NCI-H146 (cell line): ENCODE data around the gene ETV6.
"Not testable (repeated sequence)": the region's sequence is repeated elsewhere in the genome, so short reads cannot be mapped to it uniquely, and the experiment has no call there.

Experiments used
- DNase-seq: peaks from one replicate; lab custom pipeline; 2025; lab: John Stamatoyannopoulos, UW

The ETV6 gene

GRCh38 chr12:11649413-11650285, at the start of gene ETV6:
TSS of gene ETV6 (plus strand) at chr12:11649674. CDS start at chr12:11650128, 454 bp downstream.
- peak; percentile 88 for DNase-seq

- no peak for DNase-seq
These were observed 49.3 kb upstream of the ETV6 start for GRCh38 chr12:11600199-11600598.

- DNase-seq, result no peak
These were observed 47.8 kb upstream of the ETV6 start for GRCh38 chr12:11601647-11602046.

- no peak for DNase-seq
These were observed 42.0 kb upstream of the ETV6 start for GRCh38 chr12:11607313-11608081.

- DNase-seq, result no peak
These were observed 40.4 kb upstream of the ETV6 start for GRCh38 chr12:11609045-11609444.

- no peak for DNase-seq
These were observed 34.0 kb upstream of the ETV6 start for GRCh38 chr12:11615481-11615880.

GRCh38 chr12:11618046-11618445, 31.4 kb upstream of the ETV6 start:
- no peak for DNase-seq

GRCh38 chr12:11621797-11622423, 27.6 kb upstream of the ETV6 start:
- peak; percentile 64 for DNase-seq

GRCh38 chr12:11622876-11623281, 26.6 kb upstream of the ETV6 start:
- DNase-seq, result no peak

GRCh38 chr12:11623382-11623781, 26.1 kb upstream of the ETV6 start:
- DNase-seq, result no peak

- DNase-seq, result no peak
These were observed 25.4 kb upstream of the ETV6 start for GRCh38 chr12:11624116-11624515.

- DNase-seq, result not testable (repeated sequence)
These were observed 21.8 kb upstream of the ETV6 start for GRCh38 chr12:11627709-11628108.

- no peak for DNase-seq
These were observed 21.1 kb upstream of the ETV6 start for GRCh38 chr12:11628353-11628752.

- peak; percentile 43 for DNase-seq
These were observed 19.3 kb upstream of the ETV6 start for GRCh38 chr12:11630046-11630706.

- DNase-seq, result no peak
These were observed 18.2 kb upstream of the ETV6 start for GRCh38 chr12:11631288-11631687.

- DNase-seq, result not testable (repeated sequence)
These were observed 17.6 kb upstream of the ETV6 start for GRCh38 chr12:11631881-11632280.

GRCh38 chr12:11633968-11634367, 15.5 kb upstream of the ETV6 start:
- no peak for DNase-seq

- no peak for DNase-seq
These were observed 14.1 kb upstream of the ETV6 start for GRCh38 chr12:11635341-11635740.

GRCh38 chr12:11638315-11638916, 11.1 kb upstream of the ETV6 start:
- DNase-seq, result no peak

- DNase-seq, result no peak
These were observed 10.0 kb upstream of the ETV6 start for GRCh38 chr12:11639454-11639853.

GRCh38 chr12:11641522-11641921, 8.0 kb upstream of the ETV6 start:
- no peak for DNase-seq

- DNase-seq, result no peak
These were observed 6.7 kb upstream of the ETV6 start for GRCh38 chr12:11642785-11643184.
